ENCODE measurements around the gene FBRSL1. TPM values are rescaled to one million over a fixed set of nuclear protein-coding genes. Genes with fewer than 3 reads are reported as not detected.
A peak's percentile ranks its signal among the peaks of the same experiment; 100 is the strongest.
"Not testable (repeated sequence)": the region's sequence is repeated elsewhere in the genome, so short reads cannot be mapped to it uniquely, and the experiment has no call there.

The FBRSL1 gene
- total RNA-seq, 4 donors from 2014 or later: 23.3 to 306 (median 49.7) TPM

DNA sequence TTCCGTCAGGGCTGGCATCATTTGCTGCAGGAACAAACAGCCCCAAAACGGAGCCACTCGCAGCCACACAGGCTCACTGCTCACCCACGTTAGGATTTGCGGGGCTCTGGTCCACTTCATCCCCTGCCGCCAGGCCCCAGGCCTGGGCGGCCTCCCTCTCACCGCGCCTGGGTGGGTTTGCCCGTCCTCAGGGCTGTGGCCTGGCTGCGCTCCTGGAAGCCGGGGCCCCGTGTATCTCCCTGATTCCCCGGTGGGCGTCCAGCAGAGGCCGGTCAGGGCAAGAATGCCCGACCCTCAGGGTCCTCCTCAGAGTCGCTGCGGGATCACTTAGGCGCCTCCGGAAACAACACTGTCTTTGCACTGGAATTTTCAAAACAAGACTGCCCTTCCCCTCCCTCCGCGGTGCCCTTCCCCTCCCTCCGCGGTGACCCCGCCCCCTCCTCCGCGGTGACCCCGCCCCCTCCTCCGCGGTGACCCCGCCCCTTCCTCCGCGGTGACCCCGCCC, 15.7 kb upstream of the FBRSL1 start:
- intact Hi-C loops (cut with DNase I; ENCODE audit: low total_unique reads) (no loop called here), in situ Hi-C loops (cut with MboI; ENCODE audit: low pct_ligation_motif_present in 1 of 4, low pct_unique_long_range_greater_than_20kb in 1 of 4, low sequenced_read_pairs in 3 of 4) (no loop called here)
- no peaks in the 10 kb centered on the region for H3K9me3 ChIP-seq
- H3K4me1 ChIP-seq: no peaks in the 10 kb centered on the region
- WGBS, 2 donors (ENCODE audit: low coverage in 1 of 2): 89% methylated on average over 12 of the region's 35 CpGs; no CpG with 5 or more reads in 1 of the 2 donors
- H3K36me3 ChIP-seq: no peaks in the 10 kb centered on the region
- H3K27me3 ChIP-seq: no peaks in the 10 kb centered on the region
- H3K4me3 ChIP-seq: peak overlapping the region in 1 of 4 donors; percentile 25
- DNase-seq: no peak
- TF ChIP-seq, protein P1, sequence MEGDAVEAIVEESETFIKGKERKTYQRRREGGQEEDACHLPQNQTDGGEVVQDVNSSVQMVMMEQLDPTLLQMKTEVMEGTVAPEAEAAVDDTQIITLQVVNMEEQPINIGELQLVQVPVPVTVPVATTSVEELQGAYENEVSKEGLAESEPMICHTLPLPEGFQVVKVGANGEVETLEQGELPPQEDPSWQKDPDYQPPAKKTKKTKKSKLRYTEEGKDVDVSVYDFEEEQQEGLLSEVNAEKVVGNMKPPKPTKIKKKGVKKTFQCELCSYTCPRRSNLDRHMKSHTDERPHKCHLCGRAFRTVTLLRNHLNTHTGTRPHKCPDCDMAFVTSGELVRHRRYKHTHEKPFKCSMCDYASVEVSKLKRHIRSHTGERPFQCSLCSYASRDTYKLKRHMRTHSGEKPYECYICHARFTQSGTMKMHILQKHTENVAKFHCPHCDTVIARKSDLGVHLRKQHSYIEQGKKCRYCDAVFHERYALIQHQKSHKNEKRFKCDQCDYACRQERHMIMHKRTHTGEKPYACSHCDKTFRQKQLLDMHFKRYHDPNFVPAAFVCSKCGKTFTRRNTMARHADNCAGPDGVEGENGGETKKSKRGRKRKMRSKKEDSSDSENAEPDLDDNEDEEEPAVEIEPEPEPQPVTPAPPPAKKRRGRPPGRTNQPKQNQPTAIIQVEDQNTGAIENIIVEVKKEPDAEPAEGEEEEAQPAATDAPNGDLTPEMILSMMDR (IDR thresholded peaks at IDR 0.05): no peak
- no peak for TF ChIP-seq POLR2A (IDR thresholded peaks at IDR 0.05)
- no peak for TF ChIP-seq POLR2AphosphoS5 (IDR thresholded peaks at IDR 0.05)
- TF ChIP-seq EP300 (IDR thresholded peaks at IDR 0.05; ENCODE audit: low read depth): no peak
- no peak overlapping the region for H3K27ac ChIP-seq

DNA sequence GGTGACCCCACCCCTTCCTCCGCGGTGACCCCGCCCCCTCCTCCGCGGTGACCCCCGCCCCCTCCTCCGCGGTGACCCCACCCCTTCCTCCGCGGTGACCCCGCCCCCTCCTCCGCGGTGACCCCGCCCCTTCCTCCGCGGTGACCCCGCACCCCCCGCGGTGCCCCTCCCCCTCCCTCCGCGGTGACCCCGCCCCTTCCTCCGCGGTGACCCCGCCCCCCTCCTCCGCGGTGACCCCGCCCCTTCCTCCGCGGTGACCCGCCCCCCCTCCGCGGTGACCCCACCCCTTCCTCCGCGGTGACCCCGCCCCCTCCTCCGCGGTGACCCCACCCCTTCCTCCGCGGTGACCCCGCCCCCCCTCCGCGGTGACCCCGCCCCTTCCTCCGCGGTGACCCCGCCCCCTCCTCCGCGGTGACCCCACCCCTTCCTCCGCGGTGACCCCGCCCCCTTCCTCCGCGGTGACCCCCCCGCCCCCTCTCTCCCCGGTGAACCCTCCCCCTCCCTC, 15.1 kb upstream of the FBRSL1 start:
- DNase-seq; intact Hi-C loops (cut with DNase I; ENCODE audit: low total_unique reads); H3K36me3 ChIP-seq; H3K4me3 ChIP-seq; H3K27ac ChIP-seq; H3K9me3 ChIP-seq; H3K4me1 ChIP-seq; H3K27me3 ChIP-seq; in situ Hi-C loops (cut with MboI; ENCODE audit: low pct_ligation_motif_present in 1 of 4, low pct_unique_long_range_greater_than_20kb in 1 of 4, low sequenced_read_pairs in 3 of 4): not testable (repeated sequence)
- WGBS, 2 donors (ENCODE audit: low coverage in 1 of 2): no CpG with 5 or more reads among the region's 56 CpGs

DNA sequence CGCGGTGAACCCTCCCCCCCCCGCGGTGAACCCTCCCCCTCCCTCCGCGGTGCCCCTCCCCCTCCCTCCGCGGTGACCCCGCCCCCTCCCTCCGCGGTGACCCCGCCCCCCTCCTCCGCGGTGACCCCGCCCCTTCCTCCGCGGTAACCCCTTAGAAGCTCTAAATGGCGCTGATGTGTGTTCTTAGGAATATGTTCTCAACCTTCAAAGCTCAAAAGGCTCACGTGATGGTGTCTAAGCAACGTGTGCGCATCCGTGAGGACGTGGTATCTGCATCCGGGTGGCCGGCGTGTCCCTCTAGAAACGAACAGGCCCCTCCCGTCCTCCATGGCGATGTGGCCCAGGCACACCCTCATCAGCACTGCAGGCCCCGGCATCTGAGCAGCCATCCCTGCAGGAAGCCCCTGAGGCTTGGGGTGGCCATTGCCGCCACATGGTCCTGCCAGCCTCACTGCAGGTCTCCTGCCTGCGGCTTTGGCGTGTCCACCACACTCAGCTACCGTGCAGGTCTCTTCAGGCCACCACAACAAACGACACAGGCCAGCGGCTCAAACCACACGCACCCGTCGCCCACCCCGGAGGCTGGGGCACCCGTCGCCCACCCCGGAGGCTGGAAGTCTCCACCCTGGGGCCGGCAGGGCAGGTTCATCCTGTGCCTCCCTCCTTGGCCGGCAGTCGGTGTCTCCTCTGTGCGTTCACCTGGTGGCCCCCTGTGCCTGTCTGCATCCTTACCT, 14.5 kb upstream of the FBRSL1 start:
- in situ Hi-C loops (cut with MboI; ENCODE audit: low pct_ligation_motif_present in 1 of 4, low pct_unique_long_range_greater_than_20kb in 1 of 4, low sequenced_read_pairs in 3 of 4): no loop called here
- 92% methylated on average over 29 of the region's 47 CpGs; no CpG with 5 or more reads in 1 of the 2 donors for WGBS, 2 donors (ENCODE audit: low coverage in 1 of 2)
- H3K4me1 ChIP-seq: no peaks in the 10 kb centered on the region
- intact Hi-C loops (cut with DNase I; ENCODE audit: low total_unique reads): no loop called here
- no peaks in the 10 kb centered on the region for H3K9me3 ChIP-seq
- no peak overlapping the region for H3K27ac ChIP-seq
- no peaks in the 10 kb centered on the region for H3K36me3 ChIP-seq
- H3K4me3 ChIP-seq: no peak overlapping the region
- DNase-seq: no peak
- no peaks in the 10 kb centered on the region for H3K27me3 ChIP-seq
- TF ChIP-seq POLR2A (IDR thresholded peaks at IDR 0.05) (no peak), POLR2AphosphoS5 (IDR thresholded peaks at IDR 0.05) (no peak), EP300 (IDR thresholded peaks at IDR 0.05; ENCODE audit: low read depth) (no peak)
- TF ChIP-seq, protein P1 (IDR thresholded peaks at IDR 0.05): no peak

DNA sequence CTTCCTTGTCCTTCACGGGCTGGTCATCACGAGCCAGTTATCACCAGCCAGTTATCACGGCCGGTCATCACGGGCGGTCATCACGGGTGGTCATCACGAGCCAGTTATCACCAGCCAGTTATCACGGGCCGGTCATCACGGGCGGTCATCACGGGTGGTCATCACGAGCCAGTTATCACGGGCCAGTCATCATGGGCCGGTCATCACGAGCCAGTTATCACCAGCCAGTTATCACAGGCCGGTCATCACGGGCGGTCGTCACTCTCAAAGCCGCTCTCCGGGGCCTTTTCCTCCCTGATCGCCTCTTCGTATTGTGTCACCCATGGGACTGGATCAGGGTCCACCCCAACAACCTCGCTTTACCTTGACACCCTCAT, 13.9 kb upstream of the FBRSL1 start:
- no peak overlapping the region for H3K4me3 ChIP-seq
- TF ChIP-seq POLR2A (IDR thresholded peaks at IDR 0.05) (no peak), POLR2AphosphoS5 (IDR thresholded peaks at IDR 0.05) (no peak), EP300 (IDR thresholded peaks at IDR 0.05; ENCODE audit: low read depth) (no peak)
- TF ChIP-seq, protein P1 (IDR thresholded peaks at IDR 0.05): no peak
- 88% methylated on average over 26 of the region's 26 CpGs; no CpG with 5 or more reads in 1 of the 2 donors for WGBS, 2 donors (ENCODE audit: low coverage in 1 of 2)
- DNase-seq: no peak
- no peaks in the 10 kb centered on the region for H3K9me3 ChIP-seq
- intact Hi-C loops (cut with DNase I; ENCODE audit: low total_unique reads): no loop called here
- no peaks in the 10 kb centered on the region for H3K36me3 ChIP-seq
- H3K4me1 ChIP-seq: no peaks in the 10 kb centered on the region
- no peak overlapping the region for H3K27ac ChIP-seq
- in situ Hi-C loops (cut with MboI; ENCODE audit: low pct_ligation_motif_present in 1 of 4, low pct_unique_long_range_greater_than_20kb in 1 of 4, low sequenced_read_pairs in 3 of 4): no loop called here
- no peaks in the 10 kb centered on the region for H3K27me3 ChIP-seq

All from transverse colon (tissue), 4 donors.